Measurements from ENCODE around the gene ZBTB24. TPM values are rescaled to one million over a fixed set of nuclear protein-coding genes. Genes with fewer than 3 reads are reported as not detected.

The ZBTB24 gene
- total RNA-seq, 2 experiments from 2014 or later, result 15.3 to 17.0 TPM

DNA sequence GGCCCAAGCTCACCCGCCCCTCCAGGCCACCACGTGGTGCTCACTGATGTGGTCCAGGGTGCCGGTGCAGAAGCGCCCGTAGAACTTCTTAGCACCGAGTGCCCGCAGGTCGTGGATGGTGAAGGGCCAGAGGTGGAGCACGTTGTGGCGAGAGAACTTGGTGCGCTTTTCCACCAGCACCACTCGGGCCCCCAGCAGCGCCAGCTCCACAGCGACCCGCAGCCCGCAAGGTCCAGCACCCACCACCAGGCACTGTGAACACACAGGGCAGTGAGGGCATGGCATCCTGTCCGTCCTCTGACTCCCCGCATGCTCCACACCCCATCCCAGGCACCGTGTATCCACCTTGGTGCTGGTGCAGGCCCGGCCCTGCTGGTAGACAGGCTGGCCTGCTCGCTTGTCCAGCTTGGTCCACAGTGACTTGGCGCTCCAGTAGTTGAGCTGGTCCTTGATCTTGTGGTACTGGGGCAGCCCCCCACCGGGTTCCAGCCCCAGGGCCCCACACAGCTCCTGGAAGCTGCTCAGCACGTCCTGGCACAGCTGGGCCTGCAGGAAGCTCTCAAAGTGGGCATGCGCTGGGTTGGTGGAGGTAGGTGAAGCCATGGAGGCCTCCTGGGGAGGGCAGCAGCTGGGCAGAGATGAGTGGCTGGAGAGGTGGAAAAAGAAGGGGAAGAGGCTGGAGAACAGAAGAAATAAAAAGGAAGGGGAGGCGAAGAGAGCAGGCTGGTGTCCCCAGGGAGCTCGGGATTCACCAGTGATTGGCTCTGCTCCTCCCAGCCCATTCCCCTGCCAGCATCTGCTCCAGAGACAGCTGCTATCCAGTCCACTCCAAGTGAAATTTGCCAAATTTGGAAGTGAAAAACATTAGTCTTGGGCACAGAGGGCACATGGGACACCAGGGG lies 29.2 kb downstream of the ZBTB24 start:
- H3K4me2 ChIP-seq (ENCODE audit: low read length), result peak overlapping the region; percentile 99
- H3K36me3 ChIP-seq (ENCODE audit: insufficient read depth, low read length), result peaks cover 37% of the 10 kb centered on the region
- DNase-seq (ENCODE audit: low spot score), result peak; percentile 52
- H3K79me2 ChIP-seq (ENCODE audit: insufficient read depth, low read depth, low read length), result peaks cover 28% of the 10 kb centered on the region; the same call in 1 of the 2 replicates
- H3K27ac ChIP-seq (ENCODE audit: low read depth, low read length, poor library complexity, severe bottlenecking), result peak overlapping the region; percentile 99
- no peaks in the 10 kb centered on the region for H3K9me3 ChIP-seq (ENCODE audit: low read length)
- peaks cover 75% of the 10 kb centered on the region for H3K4me1 ChIP-seq (ENCODE audit: insufficient read depth, low read length, poor library complexity, severe bottlenecking)
- no TSS peak for BruUV-seq (replicated peaks)
- no peak for TF ChIP-seq CTCF (conservative IDR thresholded peaks at IDR 0.05; ENCODE audit: low read length)
- no peak for TF ChIP-seq EZH2phosphoT487 (IDR thresholded peaks at IDR 0.05; ENCODE audit: borderline replicate concordance, low read depth, low read length)
- no peak overlapping the region for H2AFZ ChIP-seq (ENCODE audit: low read length)
- ChIA-PET CTCF (ENCODE audit: unreplicated experiment) (interaction anchor here (0.6 to 1.5 kb wide), 3 partner anchors 12 to 237 kb away, joined by 3 to 5 read pairs (median 3); partner anchors contain the start of genes AK9 and FIG4), POLR2A (interaction anchor here (0.6 to 6.4 kb wide), 4 partner anchors 12 to 68 kb away, joined by 3 to 64 read pairs (median 12); partner anchors contain the start of genes PPIL6 and SMPD2)
- intact Hi-C loops (cut with micrococcal nuclease; ENCODE audit: unreplicated experiment), result loop anchor here (1.0 to 10.0 kb wide), 2 partner anchors 28 to 359 kb away; partner anchors contain the start of genes CEP57L1 and SESN1
- H3K4me3 ChIP-seq (ENCODE audit: low read depth, low read length, poor library complexity, severe bottlenecking), result peak overlapping the region; percentile 82
- no peaks in the 10 kb centered on the region for H3K9me2 ChIP-seq (ENCODE audit: insufficient read depth, low read length)
- no peaks in the 10 kb centered on the region for H4K20me1 ChIP-seq (ENCODE audit: insufficient read depth, low read length)

GRCh38 chr6:109453156-109453555 lies 29.9 kb downstream of the ZBTB24 start:
- Histone ChIP-seq H3K4me1 (ENCODE audit: insufficient read depth, low read length, poor library complexity, severe bottlenecking) (peaks cover 69% of the 10 kb centered on the region), H3K4me3 (ENCODE audit: low read depth, low read length, poor library complexity, severe bottlenecking) (peak overlapping the region; percentile 82), H3K36me3 (ENCODE audit: insufficient read depth, low read length) (peaks cover 43% of the 10 kb centered on the region), H3K4me2 (ENCODE audit: low read length) (peak overlapping the region; percentile 99), H3K9me2 (ENCODE audit: insufficient read depth, low read length) (no peaks in the 10 kb centered on the region), H3K27ac (ENCODE audit: low read depth, low read length, poor library complexity, severe bottlenecking) (peak overlapping the region; percentile 99), H4K20me1 (ENCODE audit: insufficient read depth, low read length) (no peaks in the 10 kb centered on the region), H3K9me3 (ENCODE audit: low read length) (no peaks in the 10 kb centered on the region), H3K79me2 (ENCODE audit: insufficient read depth, low read depth, low read length) (peaks cover 28% of the 10 kb centered on the region; the same call in 1 of the 2 replicates), H2AFZ (ENCODE audit: low read length) (no peak overlapping the region)
- TF ChIP-seq EZH2phosphoT487 (IDR thresholded peaks at IDR 0.05; ENCODE audit: borderline replicate concordance, low read depth, low read length) (no peak), CTCF (conservative IDR thresholded peaks at IDR 0.05; ENCODE audit: low read length) (no peak)
- DNase-seq (ENCODE audit: low spot score), result no peak
- intact Hi-C loops (cut with micrococcal nuclease; ENCODE audit: unreplicated experiment), result loop anchor here (10.0 kb wide), 1 partner anchor 358 kb away; the partner anchor contains the start of genes CEP57L1 and SESN1
- BruUV-seq (replicated peaks), result no TSS peak
- CTCF ChIA-PET (ENCODE audit: unreplicated experiment), result interaction anchor here (1.5 kb wide), 1 partner anchor 11 kb away, joined by 5 read pairs; no protein-coding TSS in a partner anchor
- POLR2A ChIA-PET, result interaction anchor here (4.2 to 6.4 kb wide), 2 partner anchors 11 to 12 kb away, joined by 20 to 64 read pairs; partner anchors contain the start of genes PPIL6 and SMPD2
